ENCODE measurements around the gene THAP9.
"Not testable (repeated sequence)": the region's sequence is repeated elsewhere in the genome, so short reads cannot be mapped to it uniquely, and the experiment has no call there.

Gene THAP9

DNA sequence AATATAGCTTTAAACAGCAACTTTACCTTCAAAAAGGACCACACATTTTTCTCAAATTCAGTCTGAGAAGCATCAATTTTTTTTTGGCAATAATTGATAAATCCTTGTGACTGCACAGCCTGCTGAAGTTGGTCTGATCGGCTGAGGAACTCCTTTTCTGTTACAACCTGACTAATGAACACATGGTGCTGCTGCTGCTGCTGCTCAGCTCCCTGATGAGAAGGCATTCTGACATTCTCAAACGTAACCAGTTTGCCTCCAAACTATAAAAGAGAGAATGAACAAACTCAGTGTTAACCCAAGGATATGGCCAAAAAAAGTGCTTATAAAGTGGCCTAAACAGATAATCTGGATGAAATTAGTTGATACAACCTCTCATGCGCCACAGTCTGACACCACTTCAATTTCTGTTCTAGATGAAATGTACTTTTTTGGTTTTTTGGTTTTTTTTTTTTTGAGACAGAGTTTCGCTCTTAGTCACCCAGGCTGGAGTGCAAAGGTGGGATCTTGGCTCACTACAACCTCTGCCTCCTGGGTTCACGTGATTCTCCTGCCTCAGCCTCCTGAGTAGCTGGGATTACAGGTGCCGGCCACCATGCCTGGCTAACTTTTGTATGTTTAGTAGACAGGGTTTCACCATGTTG, 36.1 kb upstream of the THAP9 start:
- H3K4me3 ChIP-seq (replicated peaks; ENCODE audit: low read depth, low read length): no peak overlapping the region
- TF ChIP-seq CTCF (IDR thresholded peaks at IDR 0.05; ENCODE audit: low read depth, low read length, missing control alignments): no peak
- no peak for DNase-seq (ENCODE audit: extremely low read depth, low read depth)

- H3K4me3 ChIP-seq (replicated peaks; ENCODE audit: low read depth, low read length): no peak overlapping the region
- TF ChIP-seq CTCF (IDR thresholded peaks at IDR 0.05; ENCODE audit: low read depth, low read length, missing control alignments): no peak
- DNase-seq (ENCODE audit: extremely low read depth, low read depth): peak; percentile 71
Measured at GRCh38 chr4:82865592-82865991, 34.9 kb upstream of the THAP9 start.

DNA sequence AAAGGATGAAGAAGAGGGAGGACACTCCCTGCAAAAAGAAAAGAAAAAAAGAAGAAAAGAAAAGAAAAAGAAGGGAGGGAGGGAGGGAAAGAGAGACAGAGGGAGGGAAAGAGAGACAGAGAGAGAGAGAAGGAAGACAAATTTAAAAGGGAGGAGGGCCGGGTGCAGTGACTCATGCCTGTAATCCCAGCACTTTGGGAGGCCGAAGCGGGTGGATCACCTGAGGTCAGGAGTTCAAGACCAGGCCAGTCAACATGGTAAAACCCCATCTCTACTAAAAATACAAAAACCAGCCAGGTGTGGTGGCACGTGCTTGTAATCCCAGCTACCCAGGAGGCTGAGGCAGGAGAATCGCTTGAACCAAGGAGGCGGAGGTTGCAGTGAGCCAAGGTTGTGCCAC, 34.5 kb upstream of the THAP9 start:
- not testable (repeated sequence) for H3K4me3 ChIP-seq (replicated peaks; ENCODE audit: low read depth, low read length)

GRCh38 chr4:82866706-82867385, 33.7 kb upstream of the THAP9 start:
- TF ChIP-seq CTCF (IDR thresholded peaks at IDR 0.05; ENCODE audit: low read depth, low read length, missing control alignments): no peak

More for the DNA sequence above, 34.5 kb upstream of the THAP9 start:
- not testable (repeated sequence) for DNase-seq (ENCODE audit: extremely low read depth, low read depth)

DNA sequence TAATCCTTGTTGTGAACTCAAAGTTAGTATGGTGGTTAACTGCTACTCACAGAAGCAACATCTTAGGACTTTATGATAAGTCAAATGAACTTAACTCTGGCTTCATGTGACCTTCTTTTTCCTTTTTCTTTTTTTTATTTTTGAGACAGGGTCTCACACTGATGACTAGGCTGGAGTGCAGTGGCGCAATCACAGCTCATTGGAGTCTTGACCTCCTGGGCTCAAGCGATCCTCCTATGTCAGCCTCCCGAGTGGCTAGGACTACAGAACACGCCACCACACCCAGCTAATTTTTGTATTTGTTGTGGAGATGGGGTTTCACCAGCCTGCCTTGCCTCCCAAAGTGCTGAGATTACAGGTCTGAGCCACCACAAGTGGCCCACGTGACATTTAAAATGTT, 32.0 kb upstream of the THAP9 start:
- no peak for DNase-seq (ENCODE audit: extremely low read depth, low read depth)
- H3K4me3 ChIP-seq (replicated peaks; ENCODE audit: low read depth, low read length): no peak overlapping the region
- no peak for TF ChIP-seq CTCF (IDR thresholded peaks at IDR 0.05; ENCODE audit: low read depth, low read length, missing control alignments)

More at GRCh38 chr4:82866706-82867385, 33.7 kb upstream of the THAP9 start:
- no peak for DNase-seq (ENCODE audit: extremely low read depth, low read depth)
- no peak overlapping the region for H3K4me3 ChIP-seq (replicated peaks; ENCODE audit: low read depth, low read length)

- no peak for DNase-seq (ENCODE audit: extremely low read depth, low read depth)
- no peak for TF ChIP-seq CTCF (IDR thresholded peaks at IDR 0.05; ENCODE audit: low read depth, low read length, missing control alignments)
- H3K4me3 ChIP-seq (replicated peaks; ENCODE audit: low read depth, low read length): no peak overlapping the region
Measured at GRCh38 chr4:82885410-82885809, 15.1 kb upstream of the THAP9 start.

GRCh38 chr4:82886147-82886942, 14.2 kb upstream of the THAP9 start:
- DNase-seq (ENCODE audit: extremely low read depth, low read depth): no peak
- H3K4me3 ChIP-seq (replicated peaks; ENCODE audit: low read depth, low read length): peak overlapping the region; percentile 39; the same call in 1 of the 2 replicates
- no peak for TF ChIP-seq CTCF (IDR thresholded peaks at IDR 0.05; ENCODE audit: low read depth, low read length, missing control alignments)
